HG03469 (cell line): ENCODE data around the gene TPRKB.
"Not testable (repeated sequence)": the region's sequence is repeated elsewhere in the genome, so short reads cannot be mapped to it uniquely, and the experiment has no call there.

Experiments
- ATAC-seq: cut with Tn5 transposase; IDR thresholded peaks from one replicate; pipeline ENCODE4 v1.9.1; 2021; ENCODE audit warnings: mild to moderate bottlenecking, moderate library complexity, moderate number of reproducible peaks; ENCODE audit not compliant: unreplicated experiment

Gene TPRKB

DNA sequence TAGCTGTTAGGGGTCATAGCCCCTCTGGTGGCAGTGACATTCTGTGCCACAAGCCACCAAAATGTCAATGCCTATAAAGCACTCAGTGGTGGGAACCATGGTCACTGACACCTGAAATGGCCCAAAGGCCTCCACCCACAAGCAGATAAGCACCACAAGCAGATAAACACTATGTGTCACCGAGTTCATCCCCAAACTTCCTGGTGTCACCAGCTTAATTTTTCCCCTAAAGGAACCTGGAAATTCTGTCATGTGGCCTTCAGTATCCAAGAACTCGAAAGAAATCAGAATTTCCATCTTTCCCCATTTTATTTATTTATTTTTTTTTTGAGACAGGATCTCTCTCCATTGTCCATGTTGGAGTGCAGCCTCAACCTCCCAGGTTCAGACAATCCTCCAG is 3.6 kb upstream of the TPRKB start:
- no peak for ATAC-seq

DNA sequence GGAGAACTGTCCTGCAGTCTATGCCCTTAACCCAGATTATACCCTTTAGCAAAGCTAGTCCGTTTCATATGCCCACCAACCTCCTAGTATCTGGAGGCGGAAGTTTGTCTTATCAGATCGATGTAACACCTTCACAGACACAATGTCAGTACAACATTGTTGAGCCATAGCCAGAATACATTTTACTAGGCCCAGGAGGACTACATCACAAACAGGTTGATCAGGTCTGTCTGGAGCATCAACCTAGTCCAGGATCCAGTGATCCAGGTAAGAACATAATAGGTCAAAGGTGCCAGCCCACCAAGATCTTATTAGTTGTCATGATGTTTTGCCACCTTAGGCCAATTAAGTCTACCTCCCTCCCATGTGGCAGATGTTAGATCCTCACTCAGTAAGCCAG is 2.0 kb upstream of the TPRKB start:
- ATAC-seq: no peak

- peak; percentile 15 for ATAC-seq
Measured at GRCh38 chr2:73736378-73736777, 767 bp downstream of the TPRKB start.

GRCh38 chr2:73730810-73731209 is 6.3 kb downstream of the TPRKB start:
- no peak for ATAC-seq

GRCh38 chr2:73728711-73729110 is 8.4 kb downstream of the TPRKB start:
- no peak for ATAC-seq

DNA sequence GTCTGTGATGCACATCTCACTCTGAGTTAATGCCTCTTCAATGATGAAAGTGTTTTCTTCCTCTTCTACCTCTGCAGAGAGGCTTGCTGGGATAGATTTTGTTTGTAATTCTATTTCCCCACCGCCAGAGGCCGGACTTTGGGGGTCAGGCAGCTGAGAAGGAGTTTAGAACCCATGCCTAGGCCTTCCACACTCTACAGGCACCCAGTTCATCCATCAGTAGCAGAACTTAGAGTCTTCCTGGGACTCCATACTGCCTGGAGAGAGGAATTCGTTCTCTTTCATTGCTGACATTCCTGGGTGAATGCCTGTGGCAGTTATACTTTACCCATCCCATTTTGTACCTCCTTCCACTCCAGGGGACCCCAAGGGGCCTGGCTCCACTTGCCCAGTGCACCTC is 9.1 kb downstream of the TPRKB start:
- no peak for ATAC-seq

DNA sequence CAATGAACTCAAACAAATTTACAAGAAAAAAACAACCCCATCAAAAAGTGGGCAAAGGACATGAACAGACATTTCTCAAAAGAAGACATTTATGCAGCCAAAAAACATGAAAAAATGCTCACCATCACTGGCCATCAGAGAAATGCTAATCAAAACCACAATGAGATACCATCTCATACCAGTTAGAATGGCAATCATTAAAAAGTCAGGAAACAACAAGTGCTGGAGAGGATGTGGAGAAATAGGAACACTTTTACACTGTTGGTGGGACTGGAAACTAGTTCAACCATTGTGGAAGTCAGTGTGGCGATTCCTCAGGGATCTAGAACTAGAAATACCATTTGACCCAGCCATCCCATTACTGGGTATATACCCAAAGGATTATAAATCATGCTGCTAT is 10.5 kb downstream of the TPRKB start:
- ATAC-seq: not testable (repeated sequence)

- no peak for ATAC-seq
Measured at GRCh38 chr2:73718851-73719621, 18.1 kb downstream of the TPRKB start.

DNA sequence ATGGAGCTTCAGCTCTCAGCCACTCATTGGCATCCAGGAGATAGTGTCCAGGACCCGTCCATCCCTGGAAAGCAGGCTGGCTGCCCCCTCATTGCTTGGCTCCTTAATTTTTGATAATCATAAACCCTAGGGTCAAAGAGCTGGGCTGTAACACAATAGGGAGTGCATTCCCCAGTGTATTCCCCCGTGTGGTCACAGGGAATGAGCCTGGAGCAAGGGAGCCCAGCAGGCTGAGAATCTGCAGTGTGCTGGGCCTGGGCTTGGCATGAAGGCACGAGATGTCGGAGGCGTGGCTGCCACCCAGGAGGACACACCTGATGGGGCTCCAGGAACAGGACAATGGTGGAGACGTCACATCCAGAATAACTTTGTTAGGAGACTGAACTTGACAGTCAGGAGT is 18.7 kb downstream of the TPRKB start:
- no peak for ATAC-seq

GRCh38 chr2:73717695-73718094 is 19.4 kb downstream of the TPRKB start:
- ATAC-seq: not testable (repeated sequence)

DNA sequence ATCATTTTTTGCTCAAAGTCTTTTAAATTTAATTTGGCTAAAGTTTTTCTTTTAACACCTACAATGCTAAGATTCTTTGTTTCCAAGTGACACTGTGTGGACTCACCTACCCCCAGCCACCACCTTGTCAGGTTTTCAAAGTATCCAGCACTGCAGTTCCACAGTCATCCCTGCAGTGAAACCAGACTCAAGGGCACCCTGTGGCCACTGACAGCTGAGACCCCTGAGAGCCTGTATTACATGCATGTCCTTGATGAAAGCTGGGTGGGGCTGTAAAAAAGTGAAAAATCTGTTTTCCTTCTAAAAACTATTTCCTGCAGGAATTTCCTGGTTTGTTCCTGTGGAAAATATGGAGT is 19.9 kb downstream of the TPRKB start:
- no peak for ATAC-seq

DNA sequence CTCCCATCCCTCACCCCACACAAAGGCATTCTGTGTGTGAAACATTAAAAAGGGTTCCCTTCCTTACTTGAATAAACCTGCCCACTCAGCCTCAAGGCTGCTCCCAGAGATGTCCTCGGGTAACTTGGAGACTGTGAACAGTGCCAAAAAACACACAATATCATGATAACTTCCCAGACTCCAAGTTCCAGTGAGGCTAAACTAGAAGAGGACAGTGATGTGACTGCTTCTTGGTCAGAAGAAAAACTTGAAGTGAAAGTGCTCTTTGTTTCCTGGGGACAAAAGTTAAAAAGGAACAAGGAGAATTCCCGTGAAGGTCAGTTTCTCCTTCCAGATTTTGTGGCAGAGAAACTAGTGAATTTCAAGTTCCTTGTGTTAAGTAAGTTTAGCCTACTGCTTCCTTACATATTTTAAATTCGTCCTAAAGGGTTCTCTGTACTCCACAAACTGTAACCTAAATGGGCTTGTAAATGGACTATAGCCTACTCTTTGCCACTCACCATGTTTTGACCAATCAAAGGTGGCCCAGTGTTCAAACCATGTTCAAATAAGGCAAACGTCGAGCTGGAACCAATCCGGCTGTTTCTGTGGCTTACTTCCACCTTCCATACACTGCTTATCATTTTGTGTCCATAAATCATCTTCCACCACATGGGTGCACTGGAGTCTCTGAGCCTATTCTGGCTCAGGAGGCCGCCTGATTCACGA is 20.4 kb downstream of the TPRKB start:
- ATAC-seq: no peak

DNA sequence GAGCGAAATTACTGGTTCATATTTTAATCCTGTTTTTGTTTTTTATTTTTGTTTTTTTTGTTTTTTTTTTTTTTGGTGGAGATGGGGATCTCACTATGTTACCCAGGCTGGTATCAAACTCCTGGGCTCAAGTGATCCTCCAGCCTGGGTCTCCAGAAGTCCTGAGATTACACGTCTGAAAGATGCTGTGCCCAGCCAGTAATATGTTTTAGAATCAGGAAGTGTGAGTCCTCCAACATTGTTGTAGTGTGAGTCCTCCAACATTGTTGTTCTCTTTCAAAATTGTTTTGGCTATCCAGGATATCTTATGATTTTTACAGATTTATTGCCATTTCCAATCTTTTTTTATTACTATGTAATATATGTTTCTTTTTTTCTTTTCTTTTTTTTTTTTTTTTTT is 23.1 kb downstream of the TPRKB start:
- ATAC-seq: no peak

GRCh38 chr2:73708527-73708926 is 28.6 kb downstream of the TPRKB start:
- ATAC-seq: no peak

DNA sequence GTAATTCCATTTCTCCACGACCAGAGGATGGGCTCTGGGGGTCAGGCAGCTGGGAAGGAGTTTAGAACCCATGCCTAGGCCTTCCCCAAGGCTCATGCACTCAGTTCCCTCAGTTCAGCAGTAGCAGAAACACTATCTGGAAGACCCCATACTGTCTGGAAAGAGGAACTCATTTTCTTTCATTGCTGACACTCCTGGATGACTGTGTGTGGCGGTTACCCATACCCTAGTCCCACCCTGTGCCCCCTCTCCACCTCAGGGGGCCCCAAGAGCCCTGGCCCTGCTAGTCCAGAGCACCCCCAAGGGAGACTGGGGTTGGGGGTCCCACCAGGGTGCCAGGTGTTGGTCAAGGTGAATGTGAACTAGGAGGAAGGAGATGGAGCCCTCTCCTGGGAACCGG is 29.5 kb downstream of the TPRKB start:
- no peak for ATAC-seq

DNA sequence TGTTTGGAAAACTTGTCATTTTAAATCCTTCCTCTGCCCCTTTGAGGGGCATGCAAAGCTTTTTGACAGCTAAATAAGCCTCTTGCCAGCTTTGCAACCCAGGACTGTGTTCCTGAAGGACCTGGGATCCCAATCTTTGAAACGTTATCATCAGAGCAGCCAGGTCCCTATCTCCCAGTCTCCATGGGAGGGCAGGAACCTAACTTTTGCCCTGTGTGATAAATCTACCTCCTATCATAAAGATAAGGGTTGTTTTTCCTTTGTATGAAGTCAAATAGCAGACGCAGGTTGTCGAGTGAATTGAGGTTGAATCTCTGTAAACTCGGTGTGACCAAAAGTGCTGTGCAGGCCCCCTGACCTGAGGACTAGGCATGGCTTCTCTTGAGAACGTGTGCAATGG is 30.1 kb downstream of the TPRKB start:
- ATAC-seq: no peak

DNA sequence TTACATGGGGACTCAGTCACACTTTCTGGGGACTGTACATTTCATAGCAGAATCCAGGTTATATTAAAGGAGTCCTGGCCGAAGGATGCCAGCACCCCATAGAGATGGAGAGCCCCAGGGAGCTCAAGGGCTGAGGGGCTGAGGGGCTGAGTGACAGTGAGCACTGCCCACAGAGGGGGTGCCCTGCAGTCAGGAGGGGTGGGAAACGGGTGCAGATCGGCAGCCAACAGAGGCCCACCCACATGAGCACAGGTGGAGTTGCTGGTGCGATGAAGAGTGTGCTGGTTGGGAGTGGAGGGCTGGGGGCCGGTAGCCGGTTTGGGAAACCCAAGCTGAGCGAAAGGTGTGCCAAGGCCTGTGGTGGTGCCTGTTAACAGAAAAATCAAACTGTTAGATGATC is 32.1 kb downstream of the TPRKB start:
- ATAC-seq: no peak

GRCh38 chr2:73704285-73704684 is 32.9 kb downstream of the TPRKB start:
- no peak for ATAC-seq

DNA sequence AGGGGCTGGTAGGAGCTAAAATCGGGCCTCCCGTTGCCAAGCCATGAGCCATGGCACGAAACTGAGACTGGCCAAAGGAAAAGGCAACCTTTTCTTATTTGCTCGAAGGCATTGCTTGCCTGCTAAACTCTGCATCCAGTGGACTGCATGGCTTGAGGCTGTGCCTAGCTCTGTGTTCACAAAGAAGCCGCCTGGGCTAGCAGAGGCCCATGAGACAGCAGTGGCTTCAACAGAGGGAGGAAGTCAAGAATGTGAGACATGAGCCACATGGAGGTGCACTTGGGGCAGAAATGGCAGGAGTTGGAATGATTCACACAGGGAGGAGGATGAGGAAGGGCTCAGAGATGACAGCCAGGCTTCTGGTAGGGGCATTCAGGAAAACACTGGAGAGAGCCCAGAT is 33.5 kb downstream of the TPRKB start:
- no peak for ATAC-seq

DNA sequence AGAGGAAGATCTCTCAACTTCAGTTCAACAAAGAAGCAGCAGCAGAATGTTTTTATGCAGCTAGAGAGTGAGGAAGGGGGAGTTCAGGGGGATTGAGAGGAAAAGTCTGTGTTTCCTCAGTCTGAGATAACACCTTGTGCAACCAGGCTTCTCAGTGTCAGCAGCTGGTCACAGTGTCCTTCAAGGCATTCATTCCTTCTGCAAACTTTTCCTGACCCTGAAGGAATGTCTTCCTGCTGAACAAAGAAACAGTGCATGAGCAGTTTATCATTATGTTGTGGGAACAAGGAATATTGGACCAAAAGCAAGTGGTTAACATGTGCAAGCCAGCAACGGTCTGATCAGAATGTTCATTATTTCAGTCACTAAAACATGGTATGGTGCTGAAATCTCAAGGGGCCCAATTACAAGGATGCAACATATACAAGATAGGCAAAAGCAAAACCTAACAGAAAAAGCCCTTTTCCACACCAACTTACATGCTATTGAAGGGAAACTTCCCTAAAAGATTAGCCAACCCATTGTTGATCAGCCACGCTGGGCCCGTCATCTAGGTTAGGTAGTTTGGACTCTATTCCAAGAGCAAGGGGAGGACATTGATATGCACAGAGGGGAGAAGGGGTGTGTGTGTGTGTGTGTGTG is 34.2 kb downstream of the TPRKB start:
- not testable (repeated sequence) for ATAC-seq

DNA sequence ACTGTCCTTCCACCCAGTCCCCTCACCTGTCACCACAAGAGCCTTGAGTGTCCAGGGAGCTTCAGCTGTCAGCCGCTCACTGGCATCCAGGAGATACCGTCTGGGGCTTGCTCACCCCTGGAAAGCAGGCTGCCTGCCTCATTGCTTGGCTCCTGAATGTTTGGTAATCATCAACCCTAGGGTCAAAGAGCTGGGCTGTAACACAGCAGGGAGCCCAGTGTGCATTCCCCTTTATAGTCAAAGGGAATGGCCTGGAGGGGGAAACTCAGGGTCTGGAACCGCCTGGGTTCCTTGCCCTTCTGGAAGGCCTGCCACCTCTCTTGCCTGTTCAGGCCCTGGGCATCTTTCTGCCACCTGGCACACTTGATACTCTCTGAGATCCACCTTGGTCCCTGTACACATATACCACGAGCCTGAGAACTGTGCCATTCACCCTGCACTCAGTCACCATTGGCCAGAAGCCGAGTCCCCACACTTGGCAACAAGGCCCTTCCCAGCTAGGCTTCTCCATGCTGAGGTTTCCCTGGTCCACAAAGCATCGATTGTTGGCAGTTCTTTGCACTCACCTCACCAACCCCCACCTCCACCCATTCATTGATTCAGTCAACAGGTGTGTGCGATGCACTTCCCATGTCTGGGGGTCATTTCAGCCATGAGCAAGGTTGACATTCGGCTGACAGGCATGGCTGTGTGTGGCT is 35.0 kb downstream of the TPRKB start:
- ATAC-seq: no peak

DNA sequence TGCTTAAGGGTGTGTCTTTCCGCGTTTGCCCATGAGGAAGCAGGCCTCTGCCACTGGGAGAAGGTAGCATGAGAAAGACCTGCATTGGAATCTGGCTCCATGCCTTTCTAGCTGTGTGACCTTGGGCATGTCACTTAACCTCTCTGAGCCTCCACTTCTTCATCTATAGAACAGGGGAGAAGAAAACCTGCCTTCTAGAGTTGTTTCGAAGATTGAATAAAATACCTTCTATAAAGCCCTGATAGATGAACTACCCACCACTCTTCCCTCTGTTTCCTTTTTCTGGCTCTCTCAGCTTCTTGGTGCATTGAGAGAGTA is 35.7 kb downstream of the TPRKB start:
- not testable (repeated sequence) for ATAC-seq
